ENCODE measurements around the gene HAS3. TPM values are rescaled to one million over a fixed set of nuclear protein-coding genes. Genes with fewer than 3 reads are reported as not detected.
"Not testable (repeated sequence)": the region's sequence is repeated elsewhere in the genome, so short reads cannot be mapped to it uniquely, and the experiment has no call there.

Gene HAS3
- total and polyA plus RNA-seq, 5 experiments from 2014 or later: 0.07 to 4.0 (median 0.55) TPM

DNA sequence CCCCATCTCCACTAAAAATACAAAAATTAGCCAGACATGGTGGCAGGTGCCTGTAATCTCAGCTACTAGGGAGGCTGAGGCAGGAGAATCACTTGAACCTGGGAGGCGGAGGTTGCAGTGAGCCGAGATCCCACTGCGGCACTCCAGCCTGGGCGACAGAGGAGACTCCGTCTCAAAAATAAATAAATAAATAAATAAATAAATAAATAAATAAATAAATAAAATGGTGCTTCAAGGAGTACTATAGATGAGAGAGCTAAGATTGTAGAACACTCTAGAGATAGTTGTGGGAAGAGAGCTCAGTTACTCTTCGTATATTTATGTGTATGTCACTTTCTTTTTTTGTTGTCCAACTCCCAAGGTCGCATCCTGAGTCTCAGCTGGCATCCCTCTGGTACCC lies 34.0 kb downstream of the HAS3 start:
- DNase-seq, H3K27me3 Mint-ChIP-seq, H3K4me3 Mint-ChIP-seq, H3K9me3 Mint-ChIP-seq, ATAC-seq: not testable (repeated sequence)
- Mint-ChIP-seq H3K27ac (peak overlapping the region in 1 of 10 donors; percentile 56), H3K4me1 (peaks cover 6 to 12% (median 8%) of the 10 kb centered on the region in 4 donors), H3K36me3 (peaks cover 5 to 81% (median 23%) of the 10 kb centered on the region in 3 donors)
- POLR2A ChIA-PET: interaction anchor here (0.7 to 1.1 kb wide), 2 partner anchors 10 to 282 kb away, joined by 3 to 4 read pairs; no protein-coding TSS in a partner anchor

GRCh38 chr16:69141014-69141413 lies 35.6 kb downstream of the HAS3 start:
- no peak for ATAC-seq
- Mint-ChIP-seq H3K4me3 (no peak overlapping the region), H3K4me1 (peaks cover 0 to 8% (median 3%) of the 10 kb centered on the region in 4 donors), H3K27me3 (no peaks in the 10 kb centered on the region), H3K9me3 (no peaks in the 10 kb centered on the region), H3K27ac (peak overlapping the region in 2 of 10 donors; percentile 2 to 46), H3K36me3 (peaks cover 5 to 91% (median 23%) of the 10 kb centered on the region in 3 donors)
- POLR2A ChIA-PET: no interaction called here
- no peak for DNase-seq

GRCh38 chr16:69141936-69142335 lies 36.5 kb downstream of the HAS3 start:
- Mint-ChIP-seq H3K36me3 (peaks cover 5 to 92% (median 28%) of the 10 kb centered on the region in 3 donors), H3K4me3 (no peak overlapping the region), H3K27ac (no peak overlapping the region), H3K9me3 (no peaks in the 10 kb centered on the region), H3K4me1 (peaks cover 0 to 10% (median under 1%) of the 10 kb centered on the region in 4 donors), H3K27me3 (no peaks in the 10 kb centered on the region)
- no peak for DNase-seq
- ATAC-seq: no peak
- POLR2A ChIA-PET: no interaction called here

DNA sequence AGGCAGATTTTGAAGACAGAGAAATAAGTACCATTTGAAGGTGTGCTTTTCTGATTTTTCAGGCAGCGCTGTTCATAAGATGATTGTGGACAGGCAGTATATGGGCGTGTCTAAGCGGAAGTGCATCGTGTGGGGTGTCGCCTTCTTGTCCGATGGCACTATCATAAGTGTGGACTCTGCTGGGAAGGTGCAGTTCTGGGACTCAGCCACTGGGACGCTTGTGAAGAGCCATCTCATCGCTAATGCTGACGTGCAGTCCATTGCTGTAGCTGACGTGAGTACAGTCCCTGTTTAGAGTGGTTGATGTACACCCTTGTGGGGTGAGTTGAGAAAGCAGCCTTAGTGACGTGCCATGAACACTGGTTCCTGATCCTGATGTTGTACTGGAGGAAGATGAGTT lies 37.7 kb downstream of the HAS3 start:
- DNase-seq (no peak), ATAC-seq (no peak)
- Mint-ChIP-seq H3K4me3 (no peak overlapping the region), H3K27ac (peak overlapping the region in 2 of 10 donors; percentile 44 to 46), H3K4me1 (peaks cover 0 to 9% (median 0%) of the 10 kb centered on the region in 4 donors), H3K27me3 (no peaks in the 10 kb centered on the region), H3K9me3 (no peaks in the 10 kb centered on the region), H3K36me3 (peaks cover 5 to 90% (median 26%) of the 10 kb centered on the region in 3 donors)
- POLR2A ChIA-PET: no interaction called here

DNA sequence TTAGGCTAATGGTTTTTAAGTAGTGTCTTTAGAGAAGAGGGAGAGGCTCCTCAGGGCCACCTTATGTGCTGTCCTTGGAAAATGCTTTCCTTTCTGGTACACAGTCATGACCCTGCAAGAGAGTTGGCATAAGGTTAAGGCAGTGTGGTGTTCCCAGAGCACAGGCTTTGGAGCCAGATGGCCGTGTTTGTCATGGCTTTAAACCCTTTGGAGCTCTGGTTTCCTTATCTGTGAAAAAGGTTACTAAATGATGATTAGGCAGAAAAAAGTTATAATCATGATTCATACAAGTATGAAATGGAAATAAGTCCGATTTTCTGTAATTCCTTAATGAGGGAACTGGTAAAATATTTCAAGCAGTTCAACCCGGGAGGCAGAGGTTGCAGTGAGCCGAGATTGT lies 40.2 kb downstream of the HAS3 start:
- Mint-ChIP-seq H3K4me1 (peaks cover 0 to 12% (median 0%) of the 10 kb centered on the region in 4 donors), H3K27me3 (no peaks in the 10 kb centered on the region), H3K27ac (no peak overlapping the region), H3K36me3 (peaks cover 4 to 88% (median 19%) of the 10 kb centered on the region in 3 donors), H3K9me3 (no peaks in the 10 kb centered on the region), H3K4me3 (no peak overlapping the region)
- no peak for ATAC-seq
- no peak for DNase-seq
- POLR2A ChIA-PET: no interaction called here

DNA sequence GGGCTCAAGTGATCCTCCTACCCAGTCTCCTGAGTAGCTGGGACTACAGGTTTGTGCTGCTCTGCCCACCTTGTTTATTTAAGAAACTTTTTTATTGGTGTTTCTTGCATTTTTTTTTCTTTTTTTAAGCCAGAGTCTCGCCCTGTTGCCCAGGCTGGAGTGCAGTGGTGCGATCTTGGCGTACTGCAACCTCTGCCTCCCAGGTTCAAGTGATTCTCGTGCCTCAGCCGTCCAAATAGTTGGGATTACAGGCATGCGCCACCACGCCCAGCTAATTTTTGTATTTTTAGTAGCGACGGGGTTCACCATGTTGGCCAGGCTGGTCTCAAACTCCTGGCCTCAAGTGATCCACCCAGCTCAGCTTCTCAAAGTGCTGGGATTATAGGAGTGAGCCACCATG lies 44.2 kb downstream of the HAS3 start:
- DNase-seq, H3K27me3 Mint-ChIP-seq, H3K27ac Mint-ChIP-seq, ATAC-seq, H3K9me3 Mint-ChIP-seq, H3K4me1 Mint-ChIP-seq, H3K4me3 Mint-ChIP-seq: not testable (repeated sequence)
- POLR2A ChIA-PET: interaction anchor here (1.3 to 1.6 kb wide), 2 partner anchors 17 to 137 kb away, joined by 3 to 4 read pairs; partner anchors contain the start of genes CHTF8 and UTP4
- peaks cover 4 to 89% (median 29%) of the 10 kb centered on the region in 3 donors for H3K36me3 Mint-ChIP-seq

DNA sequence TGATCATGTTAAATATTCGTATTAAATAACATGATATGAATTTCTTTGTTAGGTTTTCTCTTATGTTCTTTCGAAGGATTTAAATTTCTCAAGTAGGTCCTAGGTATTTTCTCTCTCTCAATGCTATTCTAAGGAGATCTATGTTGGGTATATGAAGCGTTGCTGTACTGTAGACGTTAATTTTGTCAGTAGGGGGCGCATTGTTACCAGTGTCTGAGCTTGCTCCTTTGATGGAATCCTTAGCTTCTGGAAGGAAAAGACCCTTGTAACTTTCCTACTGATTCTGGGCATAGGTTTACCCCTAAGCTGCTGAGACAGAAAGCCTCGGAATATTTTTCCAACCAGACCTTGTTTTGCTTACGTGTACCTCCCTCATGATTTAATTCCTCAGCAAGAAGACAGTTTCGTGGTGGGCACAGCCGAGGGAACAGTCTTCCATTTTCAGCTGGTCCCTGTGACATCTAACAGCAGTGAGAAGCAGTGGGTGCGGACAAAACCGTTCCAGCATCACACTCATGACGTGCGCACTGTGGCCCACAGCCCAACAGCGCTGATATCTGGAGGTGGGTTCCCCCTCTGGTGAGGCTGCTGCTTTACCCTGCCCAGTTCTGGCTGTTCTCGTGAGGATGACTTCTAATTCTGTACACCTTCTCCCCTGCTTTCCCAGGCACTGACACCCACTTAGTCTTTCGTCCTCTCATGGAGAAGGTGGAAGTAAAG lies 44.9 kb downstream of the HAS3 start:
- DNase-seq (peak in 9 of 10 donors; percentile 15 to 72 (median 57)), ATAC-seq (peak; percentile 77 to 80)
- peaks cover 4 to 92% (median 29%) of the 10 kb centered on the region in 3 donors for H3K36me3 Mint-ChIP-seq
- no peaks in the 10 kb centered on the region for H3K27me3 Mint-ChIP-seq
- peak overlapping the region in 1 of 10 donors; percentile 31 for H3K27ac Mint-ChIP-seq
- POLR2A ChIA-PET: interaction anchor here (0.6 to 1.6 kb wide), 3 partner anchors 18 to 138 kb away, joined by 3 to 4 read pairs (median 4); partner anchors contain the start of genes CHTF8 and UTP4
- H3K9me3 Mint-ChIP-seq: no peaks in the 10 kb centered on the region
- H3K4me1 Mint-ChIP-seq: peaks cover 0 to 7% (median 0%) of the 10 kb centered on the region in 4 donors
- no peak overlapping the region for H3K4me3 Mint-ChIP-seq

- Mint-ChIP-seq H3K9me3 (no peaks in the 10 kb centered on the region), H3K27ac (peak overlapping the region in 1 of 10 donors; percentile 17), H3K27me3 (no peaks in the 10 kb centered on the region), H3K36me3 (peaks cover 11 to 92% (median 52%) of the 10 kb centered on the region in 3 donors), H3K4me1 (peaks cover 0 to 4% (median 2%) of the 10 kb centered on the region in 4 donors), H3K4me3 (no peak overlapping the region)
- no peak for ATAC-seq
- POLR2A ChIA-PET: interaction anchor here (0.6 to 0.7 kb wide), 2 partner anchors 504 to 1166 kb away, joined by 3 to 4 read pairs; no protein-coding TSS in a partner anchor
- no peak for DNase-seq
These were observed 51.7 kb downstream of the HAS3 start for GRCh38 chr16:69157196-69157595.

- POLR2A ChIA-PET: no interaction called here
- no peak overlapping the region for H3K27ac Mint-ChIP-seq
- peaks cover 1 to 4% (median 2%) of the 10 kb centered on the region in 4 donors for H3K4me1 Mint-ChIP-seq
- no peaks in the 10 kb centered on the region for H3K27me3 Mint-ChIP-seq
- ATAC-seq: no peak
- no peaks in the 10 kb centered on the region for H3K9me3 Mint-ChIP-seq
- H3K4me3 Mint-ChIP-seq: no peak overlapping the region
- DNase-seq: no peak
- H3K36me3 Mint-ChIP-seq: peaks cover 7 to 91% (median 52%) of the 10 kb centered on the region in 3 donors
These were observed 54.7 kb downstream of the HAS3 start for GRCh38 chr16:69160192-69160591.

DNA sequence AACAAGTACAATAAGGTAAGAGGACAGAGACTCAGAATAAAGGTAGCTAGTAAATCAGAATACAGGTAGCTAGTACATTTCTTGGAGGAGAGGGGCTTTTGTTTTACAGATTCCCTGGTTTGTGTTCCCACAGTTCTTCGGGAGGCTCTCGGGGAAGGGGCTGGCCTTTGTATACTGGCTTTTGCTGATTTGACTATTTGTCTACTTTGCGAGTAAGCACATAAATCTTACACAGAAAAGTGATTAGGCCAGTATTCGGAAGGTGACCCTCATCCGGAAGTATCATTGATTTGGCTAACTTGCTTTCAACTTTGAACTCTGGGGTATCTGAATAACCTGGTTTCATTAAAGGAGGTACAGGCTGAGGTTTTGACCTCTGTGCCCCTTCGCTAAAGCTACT lies 60.1 kb downstream of the HAS3 start:
- H3K9me3 Mint-ChIP-seq: no peaks in the 10 kb centered on the region
- ATAC-seq (no peak), DNase-seq (no peak)
- H3K4me1 Mint-ChIP-seq: peaks cover 10 to 27% (median 22%) of the 10 kb centered on the region in 4 donors
- H3K36me3 Mint-ChIP-seq: peaks cover 3 to 91% (median 44%) of the 10 kb centered on the region in 3 donors
- POLR2A ChIA-PET: interaction anchor here (0.5 kb wide), 1 partner anchor 591 kb away, joined by 4 read pairs; no protein-coding TSS in a partner anchor
- H3K27me3 Mint-ChIP-seq: no peaks in the 10 kb centered on the region
- peak overlapping the region in 1 of 10 donors; percentile 47 for H3K4me3 Mint-ChIP-seq
- H3K27ac Mint-ChIP-seq: peak overlapping the region in 4 of 10 donors; percentile 32 to 75 (median 60)

DNA sequence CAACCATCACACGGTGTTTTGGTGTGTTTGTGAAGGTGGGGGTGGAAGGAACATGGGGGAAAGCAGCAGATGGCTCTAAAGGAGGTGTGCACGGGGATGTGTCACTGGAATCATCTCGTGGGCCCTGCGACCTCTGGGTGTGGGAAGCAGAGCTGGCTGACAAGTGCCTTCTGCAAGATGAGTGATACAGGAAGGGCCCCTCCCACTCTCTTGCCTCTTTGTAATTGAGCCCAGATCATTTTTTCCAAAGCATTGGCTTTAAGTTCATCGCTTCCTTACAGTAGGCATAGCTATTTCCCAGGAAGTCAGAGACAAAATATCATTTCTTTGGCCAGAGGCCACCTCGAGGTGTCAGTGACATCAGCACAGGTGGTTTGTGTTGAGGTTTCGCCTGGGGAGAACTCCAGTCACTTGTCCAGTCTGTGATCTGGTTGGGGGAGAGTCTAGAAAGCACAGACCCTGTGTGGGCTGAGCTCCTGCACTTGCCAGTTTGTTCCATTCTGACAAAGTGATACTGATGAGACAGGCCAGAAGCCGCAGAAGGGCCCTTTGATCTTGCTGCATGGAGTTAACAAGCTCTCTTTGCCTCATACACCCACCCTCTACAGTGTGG lies 60.9 kb downstream of the HAS3 start:
- no peaks in the 10 kb centered on the region for H3K9me3 Mint-ChIP-seq
- H3K4me3 Mint-ChIP-seq: peak overlapping the region in 5 of 10 donors; percentile 24 to 63 (median 52)
- peak overlapping the region; percentile 47 to 86 (median 72) for H3K27ac Mint-ChIP-seq
- no peaks in the 10 kb centered on the region for H3K27me3 Mint-ChIP-seq
- peak in 6 of 10 donors; percentile 7 to 45 (median 26) for DNase-seq
- peaks cover 10 to 34% (median 22%) of the 10 kb centered on the region in 4 donors for H3K4me1 Mint-ChIP-seq
- ATAC-seq: peak; percentile 83 to 84
- POLR2A ChIA-PET: interaction anchor here (0.5 to 1.9 kb wide), 4 partner anchors 12 to 591 kb away, joined by 3 to 5 read pairs (median 4); partner anchors contain the start of gene SNTB2
- peaks cover 0 to 88% (median 37%) of the 10 kb centered on the region in 3 donors for H3K36me3 Mint-ChIP-seq
